Upper lobe of right lung (tissue), 1 donor: Measurements from ENCODE around the gene GCDH. TPM values are rescaled to one million over a fixed set of nuclear protein-coding genes. Genes with fewer than 3 reads are reported as not detected.

Source experiments
- ATAC-seq: fragments of 200-7000 bp; cut with Tn5 transposase; one replicate; pipeline ENCODE4 v1.9.1; 2020; ENCODE audit warnings: mild to moderate bottlenecking, moderate library complexity
- DNase-seq: peaks from one replicate; pipeline ENCODE4 v3.0.0-alpha.2; 2020
- H3K27ac ChIP-seq: fragments of 200-600 bp; one replicate; pipeline ENCODE4 v1.8.0; 2022
- H3K27me3 ChIP-seq: fragments of 200-600 bp; one replicate; pipeline ENCODE4 v1.8.0; 2022; ENCODE audit warnings: mild to moderate bottlenecking
- H3K36me3 ChIP-seq: fragments of 200-600 bp; one replicate; pipeline ENCODE4 v1.8.0; 2022
- H3K4me1 ChIP-seq: fragments of 200-600 bp; one replicate; pipeline ENCODE4 v1.8.0; 2022
- H3K4me3 ChIP-seq: fragments of 200-600 bp; one replicate; pipeline ENCODE4 v1.8.0; 2022; ENCODE audit warnings: mild to moderate bottlenecking
- H3K9me3 ChIP-seq: fragments of 200-600 bp; one replicate; pipeline ENCODE4 v1.8.0; 2022
- CTCF ChIP-seq: fragments of 200-600 bp; IDR thresholded peaks from one replicate; pipeline ENCODE4 v1.8.0; 2022; ENCODE audit warnings: antibody characterized with exemption
- intact Hi-C: fragments of 100-400 bp; cut with DNase I; formaldehyde crosslinking; loops from one replicate; pipeline ENCODE4 v1.11.0; 2022
- total RNA-seq: library from RNA; stranded (reverse); fragmentation: NEBNext Ultra II Directional; extraction: Animal tissue kit (Norgen Biotek cat#: 25700); gene quantifications from one replicate; pipeline ENCODE4 v1.2.1, GENCODE V29; 2021
- donor health status: DM: no; HTN: yes; CAD: no; lungs with severe emphysema.

Gene GCDH
- total RNA-seq, 1 donor from 2014 or later, result 21.0 TPM

- TF ChIP-seq CTCF, result no peak
- Histone ChIP-seq H3K27ac (peak within 1 kb of the TSS; percentile 86), H3K4me3 (peak within 1 kb of the TSS; percentile 98), H3K9me3 (no peaks in the 10 kb centered on the region), H3K27me3 (no peaks in the 10 kb centered on the region), H3K4me1 (peaks cover 22% of the 10 kb centered on the region), H3K36me3 (peaks cover 22% of the 10 kb centered on the region)
- intact Hi-C loops, result no loop called here
- DNase-seq (peak; percentile 96), ATAC-seq (peak; percentile 86)
These were observed 42.5 kb downstream of the GCDH start, which contains the start of gene FARSA for GRCh38 chr19:12933287-12934072. FARSA (minus strand) TSS chr19:12933711; CDS start chr19:12933696, 15 bp downstream.

- Histone ChIP-seq H3K27ac (no peak overlapping the region), H3K9me3 (no peaks in the 10 kb centered on the region), H3K4me3 (no peak overlapping the region), H3K36me3 (peaks cover 14% of the 10 kb centered on the region), H3K4me1 (peaks cover 27% of the 10 kb centered on the region), H3K27me3 (no peaks in the 10 kb centered on the region)
- no peak for TF ChIP-seq CTCF
- ATAC-seq (no peak), DNase-seq (no peak)
- intact Hi-C loops, result no loop called here
These were observed 44.1 kb downstream of the GCDH start for GRCh38 chr19:12935071-12935470.

- no peak for TF ChIP-seq CTCF
- intact Hi-C loops, result no loop called here
- H3K27me3 ChIP-seq, result no peaks in the 10 kb centered on the region
- DNase-seq (no peak), ATAC-seq (no peak)
- no peaks in the 10 kb centered on the region for H3K9me3 ChIP-seq
- H3K36me3 ChIP-seq, result peaks cover 23% of the 10 kb centered on the region
- no peak overlapping the region for H3K27ac ChIP-seq
- H3K4me3 ChIP-seq, result no peak overlapping the region
- peaks cover 39% of the 10 kb centered on the region for H3K4me1 ChIP-seq
These were observed 45.6 kb downstream of the GCDH start for GRCh38 chr19:12936582-12936981.

- Histone ChIP-seq H3K36me3 (peaks cover 28% of the 10 kb centered on the region), H3K9me3 (no peaks in the 10 kb centered on the region), H3K4me1 (peaks cover 37% of the 10 kb centered on the region), H3K27ac (peak overlapping the region; percentile 58), H3K4me3 (peak overlapping the region; percentile 74), H3K27me3 (no peaks in the 10 kb centered on the region)
- TF ChIP-seq CTCF, result no peak
- DNase-seq (no peak), ATAC-seq (no peak)
- intact Hi-C loops, result no loop called here
These were observed 46.4 kb downstream of the GCDH start for GRCh38 chr19:12937093-12937926.

GRCh38 chr19:12937927-12938778 is 47.2 kb downstream of the GCDH start, which contains the start of gene CALR:
CALR (plus strand) TSS chr19:12938609; CDS start chr19:12938680, 71 bp downstream.
- Histone ChIP-seq H3K36me3 (peaks cover 37% of the 10 kb centered on the region), H3K27ac (peak within 1 kb of the TSS; percentile 85), H3K9me3 (no peaks in the 10 kb centered on the region), H3K27me3 (no peaks in the 10 kb centered on the region), H3K4me3 (peak within 1 kb of the TSS; percentile 74), H3K4me1 (peaks cover 32% of the 10 kb centered on the region)
- peak; percentile 99 for DNase-seq
- no peak for TF ChIP-seq CTCF
- intact Hi-C loops, result no loop called here
- ATAC-seq, result peak; percentile 93
